ENCODE measurements around the gene DOCK4.
"Not testable (repeated sequence)": the region's sequence is repeated elsewhere in the genome, so short reads cannot be mapped to it uniquely, and the experiment has no call there.

DOCK4 gene

GRCh38 chr7:111908673-111909072 lies 297.5 kb downstream of the DOCK4 start:
- DNase-seq (ENCODE audit: low read depth in 2 of 2): not testable (repeated sequence)

GRCh38 chr7:111903797-111904196 lies 302.4 kb downstream of the DOCK4 start:
- no peak for DNase-seq (ENCODE audit: low read depth in 2 of 2)

DNA sequence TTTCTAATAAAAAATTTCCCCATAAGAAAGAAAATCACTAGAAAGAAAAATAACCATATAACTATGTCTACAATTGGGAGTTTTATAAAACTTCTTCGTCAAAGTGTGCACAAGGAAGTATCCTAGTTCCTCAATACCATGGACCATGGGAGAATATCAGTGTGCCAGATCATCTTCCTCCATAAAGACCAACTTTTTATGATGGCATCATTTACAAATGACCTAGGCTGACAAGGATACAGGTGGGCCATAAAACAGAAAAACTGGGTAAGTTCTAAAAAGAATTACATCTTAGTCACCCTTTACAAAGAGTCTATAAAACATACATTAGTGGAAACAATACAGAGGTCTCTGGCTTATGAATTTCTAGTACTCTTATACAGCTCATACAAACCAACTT lies 303.2 kb downstream of the DOCK4 start:
- no peak for DNase-seq (ENCODE audit: low read depth in 2 of 2)

GRCh38 chr7:111900283-111900682 lies 305.9 kb downstream of the DOCK4 start:
- DNase-seq (ENCODE audit: low read depth in 2 of 2): no peak

DNA sequence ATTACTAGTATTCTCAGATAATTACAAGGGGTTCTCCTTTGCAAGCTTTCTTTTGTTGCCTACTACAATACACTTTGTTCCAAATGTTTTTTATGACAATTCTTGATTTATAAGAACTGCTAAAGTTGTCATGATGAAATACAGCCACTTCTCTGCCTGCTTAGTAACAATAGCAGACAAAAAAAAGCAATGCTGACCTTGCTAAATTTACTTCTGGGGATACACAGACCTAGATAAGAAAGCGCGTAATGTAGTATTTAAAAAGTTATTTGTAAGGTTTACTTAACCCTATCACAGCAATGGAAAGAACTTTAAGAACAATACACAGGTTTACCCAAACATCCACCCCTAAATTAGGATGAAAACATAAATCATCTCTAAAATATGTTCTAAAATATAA lies 311.1 kb downstream of the DOCK4 start:
- DNase-seq (ENCODE audit: low read depth in 2 of 2): no peak

- DNase-seq (ENCODE audit: low read depth in 2 of 2): no peak
Observed at GRCh38 chr7:111894518-111894917, 311.7 kb downstream of the DOCK4 start.

- DNase-seq (ENCODE audit: low read depth in 2 of 2): no peak
Observed at GRCh38 chr7:111893190-111893589, 313.0 kb downstream of the DOCK4 start.

DNA sequence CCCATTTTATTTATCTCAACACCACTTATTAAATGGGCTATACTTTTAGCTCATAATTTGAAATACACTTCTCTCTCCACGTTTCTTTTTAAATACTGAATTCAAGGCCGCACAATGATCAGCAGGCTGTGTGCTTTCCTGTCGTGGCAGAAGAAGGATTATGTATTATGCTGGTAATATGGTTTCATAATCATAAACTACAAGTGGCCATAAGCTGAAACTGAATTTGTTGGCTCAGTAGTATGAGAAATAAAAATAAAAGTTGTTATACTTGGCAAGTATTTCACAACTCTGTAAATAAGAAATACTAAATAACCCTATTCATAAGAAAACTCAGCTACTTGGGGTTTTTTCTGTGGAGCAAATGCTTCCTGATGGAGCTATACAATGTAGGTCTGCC lies 313.6 kb downstream of the DOCK4 start:
- DNase-seq (ENCODE audit: low read depth in 2 of 2): no peak

DNA sequence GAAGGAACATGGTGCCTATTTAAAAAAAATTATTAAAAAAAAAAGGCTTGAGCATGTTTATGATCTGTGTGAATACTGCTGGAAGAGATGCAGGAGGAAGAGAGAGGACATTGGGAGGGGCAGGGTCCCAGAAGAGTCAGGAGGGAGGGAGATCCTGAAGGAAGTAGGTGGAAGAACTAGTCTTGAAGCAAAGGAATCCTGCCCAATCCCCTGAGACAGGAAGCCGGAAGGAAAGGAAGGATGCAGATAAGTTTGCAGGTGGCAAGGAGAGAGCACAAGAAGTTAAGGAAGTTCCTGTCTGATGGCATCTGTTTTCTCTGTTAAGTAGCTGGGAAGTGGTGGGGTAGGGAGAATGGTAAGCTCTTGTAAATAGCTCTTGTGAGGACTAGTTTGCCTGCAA lies 318.5 kb downstream of the DOCK4 start:
- no peak for DNase-seq (ENCODE audit: low read depth in 2 of 2)

- no peak for DNase-seq (ENCODE audit: low read depth in 2 of 2)
Observed at GRCh38 chr7:111886233-111886632, 320.0 kb downstream of the DOCK4 start.

- no peak for DNase-seq (ENCODE audit: low read depth in 2 of 2)
Observed at GRCh38 chr7:111883241-111883640, 323.0 kb downstream of the DOCK4 start.

GRCh38 chr7:111878785-111879184 lies 327.4 kb downstream of the DOCK4 start:
- no peak for DNase-seq (ENCODE audit: low read depth in 2 of 2)

- no peak for DNase-seq (ENCODE audit: low read depth in 2 of 2)
Observed at GRCh38 chr7:111877931-111878330, 328.3 kb downstream of the DOCK4 start.

DNA sequence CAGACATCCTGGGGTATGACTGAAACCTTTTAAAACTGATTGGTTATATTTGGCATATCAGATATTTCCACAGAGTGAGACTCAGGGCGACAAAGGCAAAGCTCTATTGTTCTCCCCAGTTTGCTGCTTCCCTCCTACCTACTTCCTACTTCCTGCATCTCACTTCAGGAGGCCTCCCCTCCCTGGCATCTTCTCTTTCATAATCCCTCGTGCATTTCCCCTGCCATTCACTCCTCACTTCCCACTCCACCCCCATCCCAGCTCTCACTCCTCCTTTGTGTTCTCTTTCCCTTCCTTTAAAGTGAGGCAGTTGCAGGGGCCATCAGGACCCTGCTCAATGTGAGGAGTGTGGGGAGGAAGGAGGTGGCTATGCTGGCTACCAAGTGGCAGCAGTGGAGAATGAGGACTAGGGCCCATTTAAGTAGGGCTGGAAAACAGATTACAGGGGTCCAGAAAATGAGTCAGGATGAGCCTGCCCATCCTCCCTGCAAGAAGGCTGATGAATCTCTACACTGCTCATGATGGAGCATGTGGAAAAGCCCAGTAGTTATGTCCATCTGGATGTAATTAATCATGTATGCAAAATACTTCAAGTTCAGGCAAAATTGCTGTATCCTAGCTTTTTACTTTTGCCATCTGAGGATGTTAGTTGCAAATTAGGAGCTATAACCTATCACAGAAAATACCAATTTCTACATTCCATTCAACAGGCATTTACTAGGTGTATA lies 332.1 kb downstream of the DOCK4 start:
- no peak for DNase-seq (ENCODE audit: low read depth in 2 of 2)

DNA sequence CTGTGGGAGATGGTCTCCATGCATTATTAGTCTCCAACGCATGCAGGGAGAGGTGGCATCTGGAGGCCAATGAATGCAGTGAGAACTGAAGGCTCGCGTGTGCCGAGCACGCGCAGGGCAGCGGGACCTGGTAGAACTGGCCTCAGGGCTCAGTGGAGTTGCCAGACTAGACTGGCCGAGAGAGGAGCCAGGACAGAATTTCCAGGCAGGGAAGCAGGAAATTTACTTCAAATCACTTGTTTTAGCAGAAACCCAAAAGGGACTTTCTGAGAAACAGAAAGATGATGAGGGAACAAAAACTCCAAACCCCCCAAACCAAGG lies 332.9 kb downstream of the DOCK4 start:
- no peak for DNase-seq (ENCODE audit: low read depth in 2 of 2)

- no peak for DNase-seq (ENCODE audit: low read depth in 2 of 2)
Observed at GRCh38 chr7:111872450-111873325, 333.5 kb downstream of the DOCK4 start.

GRCh38 chr7:111871283-111871682 lies 334.9 kb downstream of the DOCK4 start:
- no peak for DNase-seq (ENCODE audit: low read depth in 2 of 2)

DNA sequence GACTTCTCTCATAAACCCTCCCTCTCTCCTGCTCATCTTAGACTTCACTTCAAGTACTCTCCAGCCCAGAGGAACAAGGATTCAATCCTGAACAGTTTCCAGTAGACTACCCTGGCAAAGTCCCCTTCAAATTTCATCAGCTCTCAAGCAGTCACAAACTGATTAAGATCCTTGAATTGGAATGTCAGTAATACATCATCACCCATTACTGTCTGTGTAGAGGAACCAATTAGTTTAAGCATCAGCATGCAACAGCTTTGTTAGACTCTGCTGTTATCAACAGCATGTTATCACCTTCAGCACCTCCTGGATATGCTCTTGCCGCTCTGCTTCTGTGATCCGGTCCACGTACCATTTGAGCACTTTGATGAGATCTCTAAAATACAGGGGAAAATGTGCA lies 336.9 kb downstream of the DOCK4 start:
- DNase-seq (ENCODE audit: low read depth in 2 of 2): no peak

DNA sequence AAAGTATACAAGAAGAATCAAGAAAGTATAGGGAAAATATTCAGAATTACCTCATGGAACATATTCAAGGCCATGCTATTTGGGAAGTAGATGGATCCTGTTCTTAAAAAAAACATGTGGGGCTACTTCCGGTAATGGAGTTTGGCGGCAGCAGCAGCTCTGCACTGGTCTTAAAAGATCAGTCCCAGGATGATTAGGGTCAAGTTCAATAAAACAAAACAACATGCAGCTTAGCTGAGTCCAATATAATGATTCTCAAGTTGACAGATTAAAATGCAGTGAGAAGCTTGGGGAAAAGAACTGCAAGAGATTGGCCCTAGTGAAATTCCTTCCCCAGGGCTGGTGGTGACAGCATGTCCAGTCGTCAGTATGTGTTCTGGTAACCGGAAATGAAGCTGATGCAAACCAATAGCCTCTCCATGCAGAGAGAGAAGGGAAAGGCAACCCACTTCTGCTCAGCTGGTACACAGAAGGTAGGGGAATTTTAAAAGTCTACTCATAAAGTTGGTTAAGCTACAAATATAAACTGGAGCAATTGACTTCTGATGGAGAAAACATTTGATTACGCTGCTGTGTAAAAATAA lies 338.8 kb downstream of the DOCK4 start:
- DNase-seq (ENCODE audit: low read depth in 2 of 2): no peak

- no peak for DNase-seq (ENCODE audit: low read depth in 2 of 2)
Observed at GRCh38 chr7:111866787-111867186, 339.4 kb downstream of the DOCK4 start.

- DNase-seq (ENCODE audit: low read depth in 2 of 2): no peak
Observed at GRCh38 chr7:111865430-111865829, 340.8 kb downstream of the DOCK4 start.

DNA sequence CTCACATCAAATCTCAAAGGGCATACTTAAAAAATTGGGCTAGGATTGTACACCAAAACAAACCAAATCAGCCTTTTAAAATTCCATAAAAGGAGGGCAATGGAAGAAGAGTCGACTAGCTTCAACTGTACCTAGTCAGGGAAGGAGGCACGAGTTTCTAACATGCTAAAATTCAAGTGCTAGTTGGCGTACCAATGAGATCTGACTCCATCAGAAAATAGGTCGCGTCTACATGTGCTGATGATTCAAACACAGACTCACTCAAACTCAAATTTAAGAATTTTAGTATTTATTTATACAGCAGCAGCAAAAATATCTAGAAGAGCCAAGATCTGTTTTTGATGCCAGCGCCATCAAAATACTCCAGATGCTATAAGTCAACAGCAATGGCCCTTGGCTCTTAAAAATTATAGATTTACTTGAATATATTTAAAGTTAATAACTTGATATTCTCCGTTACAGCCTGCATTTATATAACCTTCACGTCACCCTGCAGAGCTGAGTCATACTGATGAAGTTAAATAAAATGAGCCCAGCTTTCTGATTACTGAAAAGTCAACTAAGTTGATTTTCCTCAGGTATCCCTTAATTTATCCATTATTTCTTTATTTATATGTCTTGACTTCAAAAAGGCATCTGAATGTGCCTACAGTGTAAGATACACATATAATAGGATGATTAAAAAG lies 341.8 kb downstream of the DOCK4 start:
- no peak for DNase-seq (ENCODE audit: low read depth in 2 of 2)
